OCI-LY3 (cell line): Measurements from ENCODE around the gene GGTA1.

Source experiments
- CTCF ChIP-seq: fragments of 200-600, 300-600 bp; sonication (generic); IDR thresholded peaks from 2 replicates; pipeline ENCODE4 v1.5.1; 2014; ENCODE audit warnings: antibody characterized with exemption, low read length, low read depth
- EZH2phosphoT487 ChIP-seq: fragments of 200-600 bp; shearing (Covaris generic); IDR thresholded peaks from 2 replicates; pipeline ENCODE4 v1.6.1; 2018; ENCODE audit warnings: antibody characterized with exemption, mixed run types, low read depth

- TF ChIP-seq CTCF = no peak
- TF ChIP-seq EZH2phosphoT487 = no peak
Observed at GRCh38 chr9:121532881-121533280, 33.2 kb upstream of the GGTA1 start.
